ENCODE data around the gene CDAN1.
"Not testable (repeated sequence)": the region's sequence is repeated elsewhere in the genome, so short reads cannot be mapped to it uniquely, and the experiment has no call there.

The CDAN1 gene, protein sequence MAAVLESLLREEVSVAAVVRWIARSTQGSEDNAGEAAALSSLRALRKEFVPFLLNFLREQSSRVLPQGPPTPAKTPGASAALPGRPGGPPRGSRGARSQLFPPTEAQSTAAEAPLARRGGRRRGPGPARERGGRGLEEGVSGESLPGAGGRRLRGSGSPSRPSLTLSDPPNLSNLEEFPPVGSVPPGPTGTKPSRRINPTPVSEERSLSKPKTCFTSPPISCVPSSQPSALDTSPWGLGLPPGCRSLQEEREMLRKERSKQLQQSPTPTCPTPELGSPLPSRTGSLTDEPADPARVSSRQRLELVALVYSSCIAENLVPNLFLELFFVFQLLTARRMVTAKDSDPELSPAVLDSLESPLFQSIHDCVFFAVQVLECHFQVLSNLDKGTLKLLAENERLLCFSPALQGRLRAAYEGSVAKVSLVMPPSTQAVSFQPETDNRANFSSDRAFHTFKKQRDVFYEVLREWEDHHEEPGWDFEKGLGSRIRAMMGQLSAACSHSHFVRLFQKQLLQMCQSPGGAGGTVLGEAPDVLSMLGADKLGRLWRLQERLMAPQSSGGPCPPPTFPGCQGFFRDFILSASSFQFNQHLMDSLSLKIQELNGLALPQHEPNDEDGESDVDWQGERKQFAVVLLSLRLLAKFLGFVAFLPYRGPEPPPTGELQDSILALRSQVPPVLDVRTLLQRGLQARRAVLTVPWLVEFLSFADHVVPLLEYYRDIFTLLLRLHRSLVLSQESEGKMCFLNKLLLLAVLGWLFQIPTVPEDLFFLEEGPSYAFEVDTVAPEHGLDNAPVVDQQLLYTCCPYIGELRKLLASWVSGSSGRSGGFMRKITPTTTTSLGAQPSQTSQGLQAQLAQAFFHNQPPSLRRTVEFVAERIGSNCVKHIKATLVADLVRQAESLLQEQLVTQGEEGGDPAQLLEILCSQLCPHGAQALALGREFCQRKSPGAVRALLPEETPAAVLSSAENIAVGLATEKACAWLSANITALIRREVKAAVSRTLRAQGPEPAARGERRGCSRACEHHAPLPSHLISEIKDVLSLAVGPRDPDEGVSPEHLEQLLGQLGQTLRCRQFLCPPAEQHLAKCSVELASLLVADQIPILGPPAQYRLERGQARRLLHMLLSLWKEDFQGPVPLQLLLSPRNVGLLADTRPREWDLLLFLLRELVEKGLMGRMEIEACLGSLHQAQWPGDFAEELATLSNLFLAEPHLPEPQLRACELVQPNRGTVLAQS

GRCh38 chr15:42736793-42737528 lies at the start of gene CDAN1:
Gene CDAN1 (minus strand): TSS chr15:42737128. CDS start chr15:42737102, 26 bp downstream.
- peak; percentile 64 to 89 for DNase-seq

DNA sequence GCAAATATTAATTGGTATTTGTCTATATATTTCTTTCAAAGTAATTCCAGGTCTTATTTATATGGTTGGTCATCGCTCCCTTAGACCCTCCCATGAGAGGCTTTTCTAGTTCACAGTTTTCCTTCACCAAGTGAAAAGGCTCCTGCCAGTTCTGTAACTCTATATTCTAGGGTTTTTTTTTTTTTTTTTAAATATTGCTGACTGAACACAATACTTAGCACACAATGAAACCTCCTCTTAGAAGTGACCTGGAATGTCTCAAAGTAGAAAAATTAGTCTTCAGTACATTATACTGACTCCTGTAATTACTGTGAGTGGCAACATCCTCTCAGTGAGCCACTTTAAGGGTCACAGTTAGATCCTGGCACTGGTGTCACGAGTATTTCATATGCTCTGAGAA lies 48.6 kb upstream of the CDAN1 start:
- DNase-seq: no peak

- no peak for DNase-seq
Observed at GRCh38 chr15:42784705-42785104, 47.8 kb upstream of the CDAN1 start.

GRCh38 chr15:42782716-42783115 lies 45.8 kb upstream of the CDAN1 start:
- no peak for DNase-seq

- no peak for DNase-seq
Observed at GRCh38 chr15:42775416-42775815, 38.5 kb upstream of the CDAN1 start.

- no peak for DNase-seq
Observed at GRCh38 chr15:42772901-42773300, 36.0 kb upstream of the CDAN1 start.

GRCh38 chr15:42772144-42772543 lies 35.2 kb upstream of the CDAN1 start:
- DNase-seq: no peak

DNA sequence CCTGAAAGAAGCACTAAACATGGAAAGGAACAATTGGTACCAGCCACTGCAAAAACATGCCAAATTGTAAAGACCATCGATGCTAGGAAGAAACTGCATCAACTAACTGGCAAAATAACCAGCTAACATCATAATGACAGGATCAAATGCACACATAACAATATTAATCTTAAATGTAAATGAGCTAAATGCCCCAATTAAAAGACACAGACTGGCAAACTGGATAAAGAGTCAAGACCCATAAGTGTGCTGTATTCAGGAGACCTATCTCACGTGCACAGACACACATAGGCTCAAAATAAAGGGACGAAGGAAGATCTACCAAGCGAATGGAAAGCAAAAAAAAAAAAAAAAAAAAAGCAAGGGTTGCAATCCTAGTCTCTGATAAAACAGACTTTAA lies 29.2 kb upstream of the CDAN1 start:
- DNase-seq: not testable (repeated sequence)

DNA sequence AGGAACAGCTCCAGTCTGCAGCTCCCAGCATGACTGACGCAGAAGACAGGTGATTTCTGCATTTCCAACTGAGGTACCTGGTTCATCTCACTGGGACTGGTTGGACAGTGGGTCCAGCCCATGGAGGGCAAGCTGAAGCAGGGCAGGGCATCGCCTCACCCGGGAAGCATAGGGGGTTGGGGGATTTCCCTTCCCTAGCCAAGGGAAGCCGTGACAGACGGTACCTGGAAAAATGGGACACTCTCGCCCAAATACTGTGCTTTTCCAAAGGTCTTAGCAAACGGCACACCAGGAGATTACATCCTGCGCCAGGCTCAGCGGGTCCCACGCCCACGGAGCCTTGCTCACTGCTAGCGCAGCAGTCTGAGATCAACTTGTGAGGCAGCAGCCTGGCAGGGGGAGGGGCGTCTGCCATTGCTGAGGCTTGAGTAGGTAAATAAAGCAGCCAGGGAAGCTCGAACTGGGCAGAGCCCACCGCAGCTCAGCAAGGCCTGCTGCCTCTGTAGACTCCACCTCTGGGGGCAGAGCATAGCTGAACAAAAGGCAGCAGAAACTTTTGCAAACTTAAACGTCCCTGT lies 27.3 kb upstream of the CDAN1 start:
- not testable (repeated sequence) for DNase-seq

- not testable (repeated sequence) for DNase-seq
Observed at GRCh38 chr15:42761813-42762212, 24.9 kb upstream of the CDAN1 start.

GRCh38 chr15:42760759-42761158 lies 23.8 kb upstream of the CDAN1 start:
- DNase-seq: no peak

DNA sequence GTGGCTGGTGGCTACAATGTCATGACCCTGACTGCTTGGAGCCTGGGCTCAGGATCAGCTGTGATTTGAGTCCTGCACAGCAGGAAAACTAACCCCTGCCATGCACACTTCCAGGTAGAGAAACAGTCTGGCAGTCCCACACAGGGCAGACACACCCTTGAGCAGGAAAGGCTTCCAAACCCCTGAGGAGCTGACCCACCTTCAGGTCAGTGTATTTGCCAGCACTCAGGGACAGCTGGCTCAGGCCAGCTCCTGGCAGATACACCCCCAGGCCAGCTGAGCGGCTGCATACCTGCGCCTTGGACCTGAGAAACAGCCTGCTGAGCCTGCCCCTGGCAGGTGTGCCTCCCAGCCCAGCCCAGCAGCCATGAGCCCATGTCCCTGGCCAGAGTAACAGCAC lies 22.2 kb upstream of the CDAN1 start:
- no peak for DNase-seq

GRCh38 chr15:42750306-42750705 lies 13.4 kb upstream of the CDAN1 start:
- no peak for DNase-seq

- no peak for DNase-seq
Observed at GRCh38 chr15:42749266-42749665, 12.3 kb upstream of the CDAN1 start.

GRCh38 chr15:42744195-42744594 lies 7.3 kb upstream of the CDAN1 start:
- DNase-seq: no peak

DNA sequence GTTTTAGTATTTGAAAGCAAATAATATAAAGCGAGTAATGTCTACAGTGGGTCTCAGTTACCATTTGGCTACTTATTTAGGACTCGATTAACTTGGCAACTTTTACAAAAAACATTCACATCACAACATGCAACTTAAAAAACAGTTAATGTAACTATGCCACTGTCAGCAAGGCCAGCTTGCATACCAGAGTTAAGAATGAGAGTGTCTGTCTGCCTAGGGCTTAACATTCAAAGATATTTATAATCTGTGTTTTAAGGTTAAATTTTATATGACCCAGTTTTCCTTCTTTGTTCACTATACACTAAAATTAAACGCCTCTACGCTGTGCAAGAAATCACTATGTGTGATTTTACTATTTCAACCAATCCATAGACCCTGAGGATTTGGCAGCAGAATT lies 5.2 kb upstream of the CDAN1 start:
- no peak for DNase-seq

DNA sequence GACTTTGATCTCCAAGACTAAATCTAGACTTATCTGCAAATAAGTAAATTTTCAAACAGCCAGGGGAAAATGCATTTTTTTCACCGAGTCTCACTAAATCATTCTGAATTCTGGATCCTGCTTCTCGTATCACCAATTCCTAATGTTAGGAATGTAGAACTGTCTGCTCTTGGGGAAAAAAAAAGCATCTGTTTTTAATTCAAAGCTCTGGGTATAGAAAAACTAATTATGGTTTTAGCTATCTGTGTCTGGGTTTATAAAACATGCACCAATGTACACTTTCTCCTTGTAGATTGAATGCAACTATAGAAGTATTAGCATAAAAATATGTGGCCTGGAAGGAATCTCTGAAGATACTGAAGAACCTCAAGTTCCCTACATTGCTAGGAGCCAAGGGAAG lies 4.8 kb upstream of the CDAN1 start:
- no peak for DNase-seq

DNA sequence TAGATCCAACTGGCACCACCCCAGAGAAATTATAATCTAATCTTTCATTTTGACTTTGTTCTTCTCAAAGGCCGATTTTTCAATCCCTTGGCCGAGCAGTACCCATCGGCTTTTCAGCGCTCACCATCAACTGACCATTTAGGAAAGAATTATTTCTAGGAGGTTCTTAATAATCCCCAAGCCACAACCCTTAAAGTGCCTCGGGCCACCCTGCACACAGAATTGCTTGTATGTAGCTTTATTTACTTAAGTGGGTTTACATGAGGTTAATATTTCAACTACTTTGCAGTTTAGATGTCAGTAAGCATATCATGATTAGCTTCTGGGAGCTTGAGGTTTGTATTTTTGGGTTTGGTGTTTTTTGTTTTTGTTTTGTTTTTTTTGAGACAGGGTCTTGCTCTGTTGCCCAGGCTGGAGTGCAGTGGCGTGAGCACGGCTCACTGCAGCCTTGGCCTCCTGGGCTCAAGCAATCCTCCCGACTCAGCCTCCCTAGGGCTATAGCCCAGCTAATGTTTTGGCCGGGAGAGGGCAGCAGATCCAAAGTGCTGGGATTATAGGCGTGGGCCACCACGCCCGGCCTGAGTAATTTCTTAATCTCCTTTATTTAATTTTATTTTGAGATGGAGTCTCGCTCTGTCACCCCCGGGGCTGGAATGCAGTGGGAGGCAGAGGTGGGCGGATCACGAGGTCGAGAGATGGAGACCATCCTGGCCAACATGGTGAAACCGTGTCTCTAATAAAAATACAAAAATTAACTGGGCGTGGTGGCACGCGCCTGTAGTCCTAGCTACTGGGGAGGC lies 801 bp upstream of the CDAN1 start:
- DNase-seq: no peak

GRCh38 chr15:42736178-42736792 lies 643 bp downstream of the CDAN1 start:
- no peak for DNase-seq

GRCh38 chr15:42735382-42736165 lies 1.4 kb downstream of the CDAN1 start:
- no peak for DNase-seq
